ENCODE measurements around the gene DDA1.
"Not testable (repeated sequence)": the region's sequence is repeated elsewhere in the genome, so short reads cannot be mapped to it uniquely, and the experiment has no call there.

DDA1 gene

GRCh38 chr19:17348700-17349099 lies 39.3 kb downstream of the DDA1 start:
- no peak for DNase-seq

GRCh38 chr19:17351815-17352435 lies 42.6 kb downstream of the DDA1 start:
- DNase-seq = no peak

GRCh38 chr19:17352608-17353280 lies 43.4 kb downstream of the DDA1 start:
- DNase-seq = no peak

GRCh38 chr19:17353386-17353785 lies 44.0 kb downstream of the DDA1 start:
- DNase-seq = no peak

- no peak for DNase-seq
Observed at GRCh38 chr19:17357078-17357666, 47.8 kb downstream of the DDA1 start.

GRCh38 chr19:17357724-17358123 lies 48.4 kb downstream of the DDA1 start:
- no peak for DNase-seq

- DNase-seq = no peak
Observed at GRCh38 chr19:17358395-17358794, 49.0 kb downstream of the DDA1 start.

- DNase-seq = no peak
Observed at GRCh38 chr19:17359905-17360800, 50.8 kb downstream of the DDA1 start.

- DNase-seq = not testable (repeated sequence)
Observed at GRCh38 chr19:17363852-17364605, 54.7 kb downstream of the DDA1 start.

GRCh38 chr19:17365361-17365760 lies 56.0 kb downstream of the DDA1 start:
- no peak for DNase-seq

GRCh38 chr19:17370026-17370587 lies 60.7 kb downstream of the DDA1 start:
- no peak for DNase-seq

All from activated CD4-positive, alpha-beta T cell treated with anti-CD3 and anti-CD28 coated beads, Interleukin-2, amount 50 U/mL, for 1 hour (primary cell).